K562 (cell line): ENCODE data around the gene GPR37L1. TPM values are rescaled to one million over a fixed set of nuclear protein-coding genes. Genes with fewer than 3 reads are reported as not detected.

Source experiments
- COPS2 ChIP-seq: fragments of 450-650 bp; conservative IDR thresholded peaks from 2 replicates; pipeline ENCODE4 v1.6.1; 2016; ENCODE audit warnings: mild to moderate bottlenecking, moderate library complexity
- CTCF ChIP-seq, 3 experiments: IDR thresholded peaks in 2 of 3; conservative IDR thresholded peaks in 1 of 3; 2 replicates each; pipeline ENCODE4 v1.5.1; 2011 to 2012; ENCODE audit warnings: low read length in 3 of 3, mild to moderate bottlenecking in 3 of 3, control low read depth in 2 of 3, improper control_type of control experiment in 1 of 3, inconsistent platforms in 1 of 3, low read depth in 1 of 3, mixed read lengths in 1 of 3, moderate library complexity in 1 of 3; ENCODE audit not compliant: insufficient read depth in 2 of 3
- FOXK2 ChIP-seq, 2 experiments: fragments of 450-650 bp; IDR thresholded peaks in 1 of 2; conservative IDR thresholded peaks in 1 of 2; 2 replicates each; pipeline ENCODE4 v1.6.1; 2016; ENCODE audit warnings: low read depth in 2 of 2, mild to moderate bottlenecking in 1 of 2
- NCOR1 ChIP-seq: fragments of 450-650 bp; IDR thresholded peaks from 2 replicates; pipeline ENCODE4 v1.6.1; 2016; ENCODE audit warnings: mild to moderate bottlenecking, moderate library complexity
- PHF20 ChIP-seq: fragments of 450-650 bp; IDR thresholded peaks from 2 replicates; pipeline ENCODE4 v1.6.1; 2018; ENCODE audit not compliant: partially characterized antibody
- RFX1 ChIP-seq: fragments of 450-650 bp; IDR thresholded peaks from 2 replicates; pipeline ENCODE4 v1.6.1; 2016; ENCODE audit warnings: mild to moderate bottlenecking, moderate library complexity
- SLC30A9 ChIP-seq: fragments of 250-450 bp; sonication (Bioruptor Pico); IDR thresholded peaks from 2 replicates; pipeline ENCODE4 v1.8.0; 2022; ENCODE audit warnings: mild to moderate bottlenecking, moderate library complexity
- YY1 ChIP-seq, 3 experiments: IDR thresholded peaks; 2 replicates each; pipeline ENCODE4 v1.6.1; 2011; ENCODE audit warnings: low read length in 2 of 3, mild to moderate bottlenecking in 2 of 3, moderate library complexity in 2 of 3, borderline replicate concordance in 1 of 3, control low read depth in 1 of 3, low read depth in 1 of 3; ENCODE audit not compliant: insufficient read depth in 3 of 3, insufficient replicate concordance in 2 of 3, control insufficient read depth in 1 of 3, insufficient read length in 1 of 3; ENCODE audit errors: extremely low read depth in 1 of 3
- ZBTB43 ChIP-seq: sonication (generic); formaldehyde crosslinking; IDR thresholded peaks from 2 replicates; pipeline ENCODE4 v1.8.0; 2023; ENCODE audit warnings: mild to moderate bottlenecking, missing genetic modification reagents
- polyA plus RNA-seq, 8 experiments: library from polyadenylated mRNA; depleted of rRNA in 4 of 8; stranded (reverse) in 5 of 8; unstranded in 3 of 8; fragments of >200 nt; fragmentation: Nextera tagmentation in 2 of 8; fragmentation: Illumina TruSeq in 1 of 8; extraction: Ambion mirVana in 2 of 8; extraction: Trizol in 1 of 8; gene quantifications; 2 replicates each; pipeline versions ENCODE4 v1.2.1 to v1.2.3, GENCODE V29; 2011 to 2014; ENCODE audit warnings: inconsistent platforms in 1 of 8, missing spikeins in 1 of 8
- total RNA-seq, 7 experiments: library from RNA; depleted of rRNA in 6 of 7; stranded (reverse); fragments of >200 nt in 6 of 7; fragmentation: Illumina TruSeq in 2 of 7; extraction: Trizol in 2 of 7; gene quantifications; 2 replicates each; pipeline versions ENCODE4 v1.2.1 to v1.2.3, GENCODE V29; 2011 to 2021; ENCODE audit warnings: low replicate concordance in 1 of 7
- TF ChIP-seq, protein P1 (sequence below): fragments of 150-350 bp; IDR thresholded peaks from 2 replicates; pipeline ENCODE4 v1.6.1; 2014; ENCODE audit warnings: low read depth, mild to moderate bottlenecking, low read length, borderline replicate concordance
- TF ChIP-seq, protein P2 (sequence below): sonication (generic); IDR thresholded peaks from 2 replicates; pipeline ENCODE4 v1.6.1; 2016
- TF ChIP-seq, protein P3 (sequence below): sonication (generic); formaldehyde crosslinking; IDR thresholded peaks from 2 replicates; pipeline ENCODE4 v1.8.1; 2023; ENCODE audit warnings: mild to moderate bottlenecking, missing genetic modification reagents
- TF ChIP-seq, protein P4 (sequence below): fragments of 200-800 bp; sonication (Bioruptor generic); IDR thresholded peaks from 2 replicates; pipeline ENCODE4 v1.6.1; 2017; ENCODE audit warnings: missing genetic modification characterization, missing compliant biosample characterization

The GPR37L1 gene
- total and polyA plus RNA-seq, 9 of the 15 experiments (the other 6 are each of a cell fraction or from before 2014, with no cell fraction given): not detected

GRCh38 chr1:202176949-202177927 lies 54.5 kb downstream of the GPR37L1 start (continued):
- TF ChIP-seq YY1 (IDR thresholded peaks at IDR 0.05; ENCODE audit: borderline replicate concordance in 1 of 3, control insufficient read depth in 1 of 3, extremely low read depth in 1 of 3, insufficient read depth in 3 of 3, insufficient read length in 1 of 3, insufficient replicate concordance in 2 of 3, low read depth in 1 of 3, low read length in 2 of 3): no peak
- TF ChIP-seq CTCF (IDR thresholded peaks at IDR 0.05 in 2 of 3, conservative IDR thresholded peaks at IDR 0.05 in 1 of 3; ENCODE audit: insufficient read depth in 2 of 3, low read depth in 1 of 3, low read length in 3 of 3): peak; percentile 12 to 44 (median 23); a peak in 1 of 6 replicates
- TF ChIP-seq RFX1: no peak
- TF ChIP-seq, protein P1, sequence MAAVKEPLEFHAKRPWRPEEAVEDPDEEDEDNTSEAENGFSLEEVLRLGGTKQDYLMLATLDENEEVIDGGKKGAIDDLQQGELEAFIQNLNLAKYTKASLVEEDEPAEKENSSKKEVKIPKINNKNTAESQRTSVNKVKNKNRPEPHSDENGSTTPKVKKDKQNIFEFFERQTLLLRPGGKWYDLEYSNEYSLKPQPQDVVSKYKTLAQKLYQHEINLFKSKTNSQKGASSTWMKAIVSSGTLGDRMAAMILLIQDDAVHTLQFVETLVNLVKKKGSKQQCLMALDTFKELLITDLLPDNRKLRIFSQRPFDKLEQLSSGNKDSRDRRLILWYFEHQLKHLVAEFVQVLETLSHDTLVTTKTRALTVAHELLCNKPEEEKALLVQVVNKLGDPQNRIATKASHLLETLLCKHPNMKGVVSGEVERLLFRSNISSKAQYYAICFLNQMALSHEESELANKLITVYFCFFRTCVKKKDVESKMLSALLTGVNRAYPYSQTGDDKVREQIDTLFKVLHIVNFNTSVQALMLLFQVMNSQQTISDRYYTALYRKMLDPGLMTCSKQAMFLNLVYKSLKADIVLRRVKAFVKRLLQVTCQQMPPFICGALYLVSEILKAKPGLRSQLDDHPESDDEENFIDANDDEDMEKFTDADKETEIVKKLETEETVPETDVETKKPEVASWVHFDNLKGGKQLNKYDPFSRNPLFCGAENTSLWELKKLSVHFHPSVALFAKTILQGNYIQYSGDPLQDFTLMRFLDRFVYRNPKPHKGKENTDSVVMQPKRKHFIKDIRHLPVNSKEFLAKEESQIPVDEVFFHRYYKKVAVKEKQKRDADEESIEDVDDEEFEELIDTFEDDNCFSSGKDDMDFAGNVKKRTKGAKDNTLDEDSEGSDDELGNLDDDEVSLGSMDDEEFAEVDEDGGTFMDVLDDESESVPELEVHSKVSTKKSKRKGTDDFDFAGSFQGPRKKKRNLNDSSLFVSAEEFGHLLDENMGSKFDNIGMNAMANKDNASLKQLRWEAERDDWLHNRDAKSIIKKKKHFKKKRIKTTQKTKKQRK: no peak
- TF ChIP-seq FOXK2 (conservative IDR thresholded peaks at IDR 0.05 in 1 of 2, IDR thresholded peaks at IDR 0.05 in 1 of 2; ENCODE audit: low read depth in 2 of 2): no peak
- no peak for TF ChIP-seq NCOR1
- TF ChIP-seq, protein P2, sequence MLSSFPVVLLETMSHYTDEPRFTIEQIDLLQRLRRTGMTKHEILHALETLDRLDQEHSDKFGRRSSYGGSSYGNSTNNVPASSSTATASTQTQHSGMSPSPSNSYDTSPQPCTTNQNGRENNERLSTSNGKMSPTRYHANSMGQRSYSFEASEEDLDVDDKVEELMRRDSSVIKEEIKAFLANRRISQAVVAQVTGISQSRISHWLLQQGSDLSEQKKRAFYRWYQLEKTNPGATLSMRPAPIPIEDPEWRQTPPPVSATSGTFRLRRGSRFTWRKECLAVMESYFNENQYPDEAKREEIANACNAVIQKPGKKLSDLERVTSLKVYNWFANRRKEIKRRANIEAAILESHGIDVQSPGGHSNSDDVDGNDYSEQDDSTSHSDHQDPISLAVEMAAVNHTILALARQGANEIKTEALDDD: no peak
- TF ChIP-seq, protein P3, sequence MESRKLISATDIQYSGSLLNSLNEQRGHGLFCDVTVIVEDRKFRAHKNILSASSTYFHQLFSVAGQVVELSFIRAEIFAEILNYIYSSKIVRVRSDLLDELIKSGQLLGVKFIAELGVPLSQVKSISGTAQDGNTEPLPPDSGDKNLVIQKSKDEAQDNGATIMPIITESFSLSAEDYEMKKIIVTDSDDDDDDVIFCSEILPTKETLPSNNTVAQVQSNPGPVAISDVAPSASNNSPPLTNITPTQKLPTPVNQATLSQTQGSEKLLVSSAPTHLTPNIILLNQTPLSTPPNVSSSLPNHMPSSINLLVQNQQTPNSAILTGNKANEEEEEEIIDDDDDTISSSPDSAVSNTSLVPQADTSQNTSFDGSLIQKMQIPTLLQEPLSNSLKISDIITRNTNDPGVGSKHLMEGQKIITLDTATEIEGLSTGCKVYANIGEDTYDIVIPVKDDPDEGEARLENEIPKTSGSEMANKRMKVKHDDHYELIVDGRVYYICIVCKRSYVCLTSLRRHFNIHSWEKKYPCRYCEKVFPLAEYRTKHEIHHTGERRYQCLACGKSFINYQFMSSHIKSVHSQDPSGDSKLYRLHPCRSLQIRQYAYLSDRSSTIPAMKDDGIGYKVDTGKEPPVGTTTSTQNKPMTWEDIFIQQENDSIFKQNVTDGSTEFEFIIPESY (CRISPR knock-in tag): peak; percentile 65
- TF ChIP-seq SLC30A9: no peak
- no peak for TF ChIP-seq ZBTB43
- TF ChIP-seq, protein P4, sequence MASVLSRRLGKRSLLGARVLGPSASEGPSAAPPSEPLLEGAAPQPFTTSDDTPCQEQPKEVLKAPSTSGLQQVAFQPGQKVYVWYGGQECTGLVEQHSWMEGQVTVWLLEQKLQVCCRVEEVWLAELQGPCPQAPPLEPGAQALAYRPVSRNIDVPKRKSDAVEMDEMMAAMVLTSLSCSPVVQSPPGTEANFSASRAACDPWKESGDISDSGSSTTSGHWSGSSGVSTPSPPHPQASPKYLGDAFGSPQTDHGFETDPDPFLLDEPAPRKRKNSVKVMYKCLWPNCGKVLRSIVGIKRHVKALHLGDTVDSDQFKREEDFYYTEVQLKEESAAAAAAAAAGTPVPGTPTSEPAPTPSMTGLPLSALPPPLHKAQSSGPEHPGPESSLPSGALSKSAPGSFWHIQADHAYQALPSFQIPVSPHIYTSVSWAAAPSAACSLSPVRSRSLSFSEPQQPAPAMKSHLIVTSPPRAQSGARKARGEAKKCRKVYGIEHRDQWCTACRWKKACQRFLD (CRISPR knock-in tag): no peak
- TF ChIP-seq COPS2: no peak
- TF ChIP-seq PHF20: no peak
